Endothelial cell of umbilical vein (primary cell): ENCODE results near the gene CLCNKA. TPM values are rescaled to one million over a fixed set of nuclear protein-coding genes. Genes with fewer than 3 reads are reported as not detected.
"Not testable (repeated sequence)": the region's sequence is repeated elsewhere in the genome, so short reads cannot be mapped to it uniquely, and the experiment has no call there.

ENCODE experiments used
- BruUV-seq: library from RNA; stranded (reverse); fragments of 400-500 nt; replicated peaks from 2 replicates; lab custom pipeline; 2021; lab: Mats Ljungman, UMichigan
- CTCF ChIA-PET: fragments of 300-600, 350-600 bp; sonication (Branson Sonifier 250); formaldehyde crosslinking; loops from one replicate; lab custom pipeline; 2021; ENCODE audit warnings: antibody characterized with exemption, inconsistent platforms; lab: Charles Lee
- POLR2A ChIA-PET: fragments of 300-600, 350-600 bp; sonication (Branson Sonifier 250); formaldehyde crosslinking; loops from one replicate; lab custom pipeline; 2021; ENCODE audit warnings: antibody characterized with exemption, inconsistent platforms; lab: Charles Lee
- DNase-seq: peaks from one replicate; pipeline ENCODE4 v3.0.0-alpha.2; 2011; ENCODE audit warnings: low read depth, low spot score
- FAIRE-seq: peaks from 2 replicates; lab custom pipeline; 2011; peaks lifted over from hg19 to GRCh38; lab: Jason Lieb, UNC
- H2AFZ ChIP-seq: 2 replicates; pipeline ENCODE4 v1.6.0; 2012; ENCODE audit warnings: low read depth, low read length, control low read depth, inconsistent platforms
- H3K27ac ChIP-seq: 2 replicates; pipeline ENCODE4 v1.5.1; 2011; ENCODE audit warnings: low read depth, mild to moderate bottlenecking, control low read depth, low read length, moderate library complexity; ENCODE audit not compliant: insufficient read depth
- H3K27me3 ChIP-seq, 2 experiments: 2 replicates each; pipeline versions ENCODE4 v1.6.0 to v1.6.1; 2011; ENCODE audit warnings: low read length in 2 of 2, mixed read lengths in 1 of 2; ENCODE audit not compliant: control insufficient read depth in 2 of 2, insufficient read depth in 2 of 2
- H3K36me3 ChIP-seq, 2 experiments: 2 replicates in 1 of 2; 3 replicates in 1 of 2; pipeline ENCODE4 v1.5.1; 2011; ENCODE audit warnings: low read length in 2 of 2, mild to moderate bottlenecking in 1 of 2, moderate library complexity in 1 of 2; ENCODE audit not compliant: control insufficient read depth in 2 of 2, insufficient read depth in 2 of 2; ENCODE audit errors: extremely low read depth in 1 of 2
- H3K4me1 ChIP-seq: 3 replicates; pipeline ENCODE4 v1.5.1; 2011; ENCODE audit warnings: mild to moderate bottlenecking, low read length; ENCODE audit not compliant: control insufficient read depth, insufficient read depth; ENCODE audit errors: extremely low read depth
- H3K4me2 ChIP-seq: 2 replicates; pipeline ENCODE4 v1.6.1; 2011; ENCODE audit warnings: low read length, control low read depth, mixed read lengths; ENCODE audit not compliant: insufficient read depth
- H3K4me3 ChIP-seq, 3 experiments: fragments of 200-600 bp in 1 of 3; sonication (generic), shearing (Covaris generic) in 1 of 3; replicated peaks in 1 of 3; 2 replicates each; pipeline ENCODE4 v1.5.1; 2011 to 2016; ENCODE audit warnings: control low read depth in 3 of 3, low read length in 3 of 3, mild to moderate bottlenecking in 2 of 3, inconsistent platforms in 1 of 3, low read depth in 1 of 3, moderate library complexity in 1 of 3; ENCODE audit not compliant: insufficient read depth in 1 of 3
- H3K79me2 ChIP-seq: 2 replicates; pipeline ENCODE4 v1.6.0; 2012; ENCODE audit warnings: low read length, inconsistent platforms; ENCODE audit not compliant: control insufficient read depth, insufficient read depth
- H3K9ac ChIP-seq: replicated peaks from 2 replicates; pipeline ENCODE3; 2011; ENCODE audit warnings: low read length, control low read depth; ENCODE audit not compliant: insufficient read depth; ENCODE audit errors: extremely low read depth
- H3K9me1 ChIP-seq: replicated peaks from 3 replicates; pipeline ENCODE4 v1.6.0; 2011; ENCODE audit warnings: mild to moderate bottlenecking, low read length; ENCODE audit not compliant: control insufficient read depth, insufficient read depth; ENCODE audit errors: extremely low read depth
- H3K9me3 ChIP-seq: replicated peaks from 2 replicates; pipeline ENCODE4 v1.5.1; 2012; ENCODE audit warnings: low read length, inconsistent platforms; ENCODE audit not compliant: control insufficient read depth, insufficient read depth
- H4K20me1 ChIP-seq: replicated peaks from 2 replicates; pipeline ENCODE3; 2011; ENCODE audit warnings: mild to moderate bottlenecking, low read length; ENCODE audit not compliant: control insufficient read depth, insufficient read depth; ENCODE audit errors: extremely low read depth
- CTCF ChIP-seq, 2 donors: IDR thresholded peaks; 1 replicate in 1 of 2; 2 replicates in 1 of 2; pipeline ENCODE4 v1.5.1; 2011; ENCODE audit warnings: low read length in 2 of 2, mild to moderate bottlenecking in 2 of 2, moderate library complexity in 2 of 2, control low read depth in 1 of 2, inconsistent platforms in 1 of 2, low read depth in 1 of 2; ENCODE audit not compliant: insufficient read depth in 1 of 2; ENCODE audit errors: extremely low read depth in 1 of 2
- EZH2 ChIP-seq: IDR thresholded peaks from 2 replicates; pipeline ENCODE4 v1.6.1; 2012; ENCODE audit warnings: borderline replicate concordance, low read depth, mild to moderate bottlenecking, moderate library complexity, low read length, inconsistent platforms; ENCODE audit not compliant: severe bottlenecking
- FOS ChIP-seq: IDR thresholded peaks from 2 replicates; pipeline ENCODE4 v1.6.1; 2011; ENCODE audit warnings: mild to moderate bottlenecking, low read length, moderate library complexity, borderline replicate concordance; ENCODE audit not compliant: insufficient read depth
- GATA2 ChIP-seq: IDR thresholded peaks from 2 replicates; pipeline ENCODE4 v1.7.0; 2011; ENCODE audit warnings: low read depth, mild to moderate bottlenecking, moderate library complexity, mixed read lengths, low read length; ENCODE audit not compliant: insufficient read length, insufficient read depth
- JUN ChIP-seq: IDR thresholded peaks from 2 replicates; pipeline ENCODE4 v1.6.1; 2011; ENCODE audit warnings: borderline replicate concordance, low read depth; ENCODE audit not compliant: insufficient read length, insufficient read depth
- MAX ChIP-seq: IDR thresholded peaks from 2 replicates; pipeline ENCODE4 v1.6.1; 2011; ENCODE audit not compliant: insufficient read depth, insufficient read length
- dilution Hi-C: fragments of 300-500 bp; cut with MboI; formaldehyde crosslinking; loops from one replicate; pipeline ENCODE4 v1.15.0; 2019; ENCODE audit warnings: low sequenced_read_pairs; ENCODE audit not compliant: extremely low pct_ligation_motif_present
- intact Hi-C: fragments of 100-400 bp; cut with micrococcal nuclease; formaldehyde crosslinking; loops from one replicate; pipeline ENCODE4 v1.10.0; 2022
- polyA plus RNA-seq, 4 experiments: library from polyadenylated mRNA; depleted of rRNA in 3 of 4; stranded (reverse) in 3 of 4; unstranded in 1 of 4; fragments of >200 nt; gene quantifications; 2 replicates each; pipeline versions ENCODE4 v1.2.1 to v1.2.3, GENCODE V29; 2011 to 2012; ENCODE audit warnings: missing spikeins in 1 of 4
- total RNA-seq: library from RNA; stranded (reverse); gene quantifications from 2 replicates; pipeline ENCODE4 v1.2.3, GENCODE V29; 2021

CLCNKA gene
- total and polyA plus RNA-seq, 2 donors (not counting 3 experiments of a cell fraction or from before 2014, with no cell fraction given) = not detected

GRCh38 chr1:16042096-16042495 lies 20.3 kb downstream of the CLCNKA start:
- Histone ChIP-seq H2AFZ (no peak overlapping the region), H3K9me1 (no peaks in the 10 kb centered on the region), H3K9me3 (no peaks in the 10 kb centered on the region), H3K4me2 (no peak overlapping the region), H3K4me1 (no peaks in the 10 kb centered on the region), H3K27me3 (no peaks in the 10 kb centered on the region), H3K36me3 (no peaks in the 10 kb centered on the region), H4K20me1 (no peaks in the 10 kb centered on the region), H3K79me2 (no peaks in the 10 kb centered on the region), H3K27ac (no peak overlapping the region), H3K4me3 (no peak overlapping the region), H3K9ac (no peak overlapping the region)
- intact Hi-C loops = no loop called here
- ChIA-PET CTCF (no interaction called here), POLR2A (no interaction called here)
- TF ChIP-seq EZH2 = no peak
- TF ChIP-seq GATA2 = no peak
- no peak for TF ChIP-seq MAX
- TF ChIP-seq FOS = no peak
- TF ChIP-seq CTCF (IDR thresholded peaks at IDR 0.05; ENCODE audit: extremely low read depth in 1 of 2, insufficient read depth in 1 of 2, low read depth in 1 of 2, low read length in 2 of 2) = no peak
- TF ChIP-seq JUN = no peak
- dilution Hi-C loops = no loop called here
- FAIRE-seq = no peak
- no peak for DNase-seq
- BruUV-seq = no TSS peak

GRCh38 chr1:16042654-16043053 lies 20.8 kb downstream of the CLCNKA start:
- H4K20me1 ChIP-seq, H2AFZ ChIP-seq, H3K27ac ChIP-seq, DNase-seq, H3K4me2 ChIP-seq, H3K4me3 ChIP-seq, H3K79me2 ChIP-seq, H3K4me1 ChIP-seq, H3K9ac ChIP-seq, intact Hi-C loops, FAIRE-seq, dilution Hi-C loops, H3K9me1 ChIP-seq, POLR2A ChIA-PET, H3K36me3 ChIP-seq, CTCF ChIA-PET, H3K9me3 ChIP-seq, BruUV-seq, H3K27me3 ChIP-seq: not testable (repeated sequence)
